Measurements from ENCODE around the gene OLFML1. TPM values are rescaled to one million over a fixed set of nuclear protein-coding genes. Genes with fewer than 3 reads are reported as not detected.

Gene OLFML1
- total RNA-seq, 1 experiment from 2014 or later = not detected

GRCh38 chr11:7544021-7544420 is 58.7 kb downstream of the OLFML1 start:
- Mint-ChIP-seq H3K4me3 (no peak overlapping the region), H3K4me1 (peaks cover 33 to 37% of the 10 kb centered on the region in 2 experiments), H3K36me3 (ENCODE audit: insufficient read depth in 1 of 3, low read depth in 3 of 3) (no peaks in the 10 kb centered on the region), H3K27ac (peak overlapping the region in 1 of 3 experiments; percentile 50; a peak in 1 of 7 replicates), H3K9me3 (no peaks in the 10 kb centered on the region), H3K27me3 (ENCODE audit: low read depth) (no peaks in the 10 kb centered on the region)
- H2AK5ac ChIP-seq (ENCODE audit: insufficient read length, low read length) = no peak overlapping the region
- no peak overlapping the region for H2AFZ ChIP-seq (ENCODE audit: low read length)
- no peaks in the 10 kb centered on the region for H3K23me2 ChIP-seq (ENCODE audit: insufficient read length, low read depth, low read length, poor library complexity, severe bottlenecking)
- no peak overlapping the region for H2BK5ac ChIP-seq (ENCODE audit: insufficient read length, low read length)
- peaks cover 4% of the 10 kb centered on the region; the same call in 1 of the 2 replicates for H3K4me1 ChIP-seq (ENCODE audit: insufficient read depth, low read length)
- no peak overlapping the region for H3K14ac ChIP-seq (ENCODE audit: insufficient read depth, low read length)
- no peaks in the 10 kb centered on the region for H3K9me3 ChIP-seq (ENCODE audit: control insufficient read depth, low read depth, low read length)
- H4K20me1 ChIP-seq (ENCODE audit: control insufficient read depth, insufficient read depth, insufficient read length) = no peaks in the 10 kb centered on the region
- H3K4me2 ChIP-seq (ENCODE audit: insufficient read depth, insufficient read length, low read length) = no peak overlapping the region
- no peak overlapping the region for H2BK15ac ChIP-seq (ENCODE audit: low read depth, low read length)
- no peak overlapping the region for H2BK20ac ChIP-seq (ENCODE audit: low read depth, low read length, poor library complexity, severe bottlenecking)
- no peak overlapping the region for H3T11ph ChIP-seq (ENCODE audit: low read length)
- no peak overlapping the region for H4K5ac ChIP-seq (ENCODE audit: insufficient read length, low read depth, low read length)
- no peak overlapping the region for H3K56ac ChIP-seq (ENCODE audit: insufficient read length, low read depth, low read length)
- no peak overlapping the region for H4K8ac ChIP-seq (replicated peaks; ENCODE audit: insufficient read length, low read depth, low read length)
- H3K4ac ChIP-seq (ENCODE audit: low read depth, low read length) = no peak overlapping the region
- H3K23ac ChIP-seq (ENCODE audit: insufficient read length, low read depth, low read length) = no peak overlapping the region
- no peaks in the 10 kb centered on the region for H3K79me2 ChIP-seq (ENCODE audit: insufficient read depth, low read length)
- no peaks in the 10 kb centered on the region for H3K27me3 ChIP-seq (ENCODE audit: insufficient read depth, low read length)
- H2BK120ac ChIP-seq (ENCODE audit: low read depth, low read length, poor library complexity, severe bottlenecking) = no peak overlapping the region
- H3K27ac ChIP-seq (ENCODE audit: insufficient read length, low read depth, low read length) = no peak overlapping the region
- H2BK12ac ChIP-seq (ENCODE audit: insufficient read length, low read depth, low read length) = no peak overlapping the region
- DNase-seq = no peak
- H3K79me1 ChIP-seq (ENCODE audit: insufficient read depth, low read depth, low read length, poor library complexity, severe bottlenecking) = no peaks in the 10 kb centered on the region
- no CpG with 5 or more reads among the region's 3 CpGs for WGBS (ENCODE audit: extremely low coverage, insufficient read length, low lambda C conversion rate)
- TF ChIP-seq CTCF (conservative IDR thresholded peaks at IDR 0.05) = no peak
- H4K91ac ChIP-seq (ENCODE audit: insufficient read length, low read depth, low read length) = no peak overlapping the region
- H3K18ac ChIP-seq (ENCODE audit: insufficient read length, low read depth, low read length) = no peak overlapping the region
- no peak overlapping the region for H3K9ac ChIP-seq (ENCODE audit: extremely low read depth, insufficient read length, low read length)
